ENCODE measurements around the gene AGBL4.

Gene AGBL4

GRCh38 chr1:48858200-48858920, 1165.4 kb downstream of the AGBL4 start:
- no peaks in the 10 kb centered on the region for H4K20me1 ChIP-seq
- TF ChIP-seq Cebpa-rat (IDR thresholded peaks at IDR 0.05), result no peak
- no peak overlapping the region for H3K9ac ChIP-seq
- no peaks in the 10 kb centered on the region for H3K27me3 ChIP-seq
- H3K36me3 ChIP-seq, result no peaks in the 10 kb centered on the region
- H3K4me2 ChIP-seq, result no peak overlapping the region
- peaks cover 17 to 37% (median 28%) of the 10 kb centered on the region in 11 experiments for H3K9me3 ChIP-seq (replicated peaks in 1 of 11)
- peaks cover 0 to 8% (median 2%) of the 10 kb centered on the region in 10 experiments; a peak in 7 of 20 replicates for H3K4me1 ChIP-seq
- no peak overlapping the region for H3K27ac ChIP-seq
- H3K4me3 ChIP-seq, result no peak overlapping the region

- Histone ChIP-seq H3K36me3 (no peaks in the 10 kb centered on the region), H3K27me3 (no peaks in the 10 kb centered on the region), H3K9me3 (replicated peaks in 1 of 11) (peaks cover 0 to 2% (median 0%) of the 10 kb centered on the region in 11 experiments; a peak in 1 of 22 replicates), H3K9ac (no peak overlapping the region), H4K20me1 (no peaks in the 10 kb centered on the region), H3K4me1 (peaks cover 17 to 49% (median 38%) of the 10 kb centered on the region in 10 experiments), H3K27ac (peak overlapping the region in 8 of 11 experiments; percentile 29 to 76 (median 52); a peak in 13 of 22 replicates), H3K4me3 (no peak overlapping the region), H3K4me2 (peak overlapping the region in 8 of 11 experiments; percentile 41 to 85 (median 58); a peak in 16 of 22 replicates)
- peak in 1 of 11 experiments; percentile 58; a peak in 1 of 22 replicates for TF ChIP-seq Cebpa-rat (IDR thresholded peaks at IDR 0.05)
Observed at GRCh38 chr1:48853006-48853405, 1170.7 kb downstream of the AGBL4 start.

GRCh38 chr1:48851638-48852037, 1172.1 kb downstream of the AGBL4 start:
- peak overlapping the region; percentile 41 to 85 (median 55); a peak in 21 of 22 replicates for H3K4me2 ChIP-seq
- no peaks in the 10 kb centered on the region for H3K9me3 ChIP-seq (replicated peaks in 1 of 11)
- H3K27ac ChIP-seq, result peak overlapping the region in 10 of 11 experiments; percentile 10 to 76 (median 51); a peak in 17 of 22 replicates
- H4K20me1 ChIP-seq, result no peaks in the 10 kb centered on the region
- peak overlapping the region in 2 of 11 experiments; percentile 19 to 59; a peak in 4 of 22 replicates for H3K9ac ChIP-seq
- H3K36me3 ChIP-seq, result no peaks in the 10 kb centered on the region
- 0 out of 22 replicates have a peak, but pooled peaks of 1 of the 11 experiments have one; percentile 19 for TF ChIP-seq Cebpa-rat (IDR thresholded peaks at IDR 0.05)
- H3K4me1 ChIP-seq, result peaks cover 25 to 61% (median 48%) of the 10 kb centered on the region in 10 experiments
- 0 out of 20 replicates have a peak overlapping the region, but pooled peaks of 1 of the 10 experiments have one; percentile 3 for H3K4me3 ChIP-seq
- no peaks in the 10 kb centered on the region for H3K27me3 ChIP-seq

- Histone ChIP-seq H3K9ac (no peak overlapping the region), H3K9me3 (replicated peaks in 1 of 11) (no peaks in the 10 kb centered on the region), H3K36me3 (no peaks in the 10 kb centered on the region), H3K4me2 (peak overlapping the region; percentile 32 to 65 (median 55)), H3K4me3 (no peak overlapping the region), H3K27me3 (no peaks in the 10 kb centered on the region), H3K4me1 (peaks cover 25 to 53% (median 44%) of the 10 kb centered on the region in 10 experiments), H4K20me1 (no peaks in the 10 kb centered on the region), H3K27ac (peak overlapping the region in 4 of 11 experiments; percentile 5 to 17 (median 11); a peak in 2 of 22 replicates)
- no peak for TF ChIP-seq Cebpa-rat (IDR thresholded peaks at IDR 0.05)
Observed at GRCh38 chr1:48848035-48848434, 1175.7 kb downstream of the AGBL4 start.

DNA sequence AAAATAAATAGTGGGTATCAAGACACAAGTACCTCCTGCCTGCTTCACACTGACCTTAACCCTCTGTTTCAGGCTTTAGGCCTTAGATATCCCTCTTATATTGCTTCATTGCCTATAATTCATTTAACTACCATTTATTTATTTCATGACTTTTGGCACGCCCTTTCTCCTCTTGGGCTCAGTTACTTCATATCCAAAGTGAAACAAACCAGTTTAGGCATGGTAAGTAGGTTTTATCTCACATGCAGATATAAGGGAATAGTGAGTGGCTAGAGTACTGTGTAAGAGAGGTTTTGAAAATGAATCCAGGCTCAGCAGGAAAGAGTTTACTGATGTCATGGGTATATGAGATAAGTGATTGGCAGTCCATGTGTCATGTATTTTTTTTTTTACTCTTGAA, 1177.3 kb downstream of the AGBL4 start:
- no peaks in the 10 kb centered on the region for H3K36me3 ChIP-seq
- no peak overlapping the region for H3K9ac ChIP-seq
- no peaks in the 10 kb centered on the region for H3K27me3 ChIP-seq
- H3K4me1 ChIP-seq, result peaks cover 18 to 37% (median 29%) of the 10 kb centered on the region in 10 experiments
- no peak for TF ChIP-seq Cebpa-rat (IDR thresholded peaks at IDR 0.05)
- no peak overlapping the region for H3K4me3 ChIP-seq
- no peak overlapping the region for H3K27ac ChIP-seq
- H3K9me3 ChIP-seq (replicated peaks in 1 of 11), result no peaks in the 10 kb centered on the region
- H4K20me1 ChIP-seq, result no peaks in the 10 kb centered on the region
- no peak overlapping the region for H3K4me2 ChIP-seq

- Histone ChIP-seq H3K27ac (no peak overlapping the region), H3K4me2 (no peak overlapping the region), H3K9ac (no peak overlapping the region), H3K4me1 (peaks cover 13 to 23% (median 18%) of the 10 kb centered on the region in 10 experiments), H3K4me3 (no peak overlapping the region), H3K27me3 (no peaks in the 10 kb centered on the region), H3K9me3 (replicated peaks in 1 of 11) (no peaks in the 10 kb centered on the region), H3K36me3 (no peaks in the 10 kb centered on the region), H4K20me1 (no peaks in the 10 kb centered on the region)
- TF ChIP-seq Cebpa-rat (IDR thresholded peaks at IDR 0.05), result no peak
Observed at GRCh38 chr1:48844187-48844586, 1179.6 kb downstream of the AGBL4 start.

- no peaks in the 10 kb centered on the region for H3K36me3 ChIP-seq
- H3K4me2 ChIP-seq, result no peak overlapping the region
- H3K27ac ChIP-seq, result no peak overlapping the region
- H3K9ac ChIP-seq, result no peak overlapping the region
- H3K9me3 ChIP-seq (replicated peaks in 1 of 11), result no peaks in the 10 kb centered on the region
- peaks cover 0 to 2% (median 0%) of the 10 kb centered on the region in 10 experiments; a peak in 4 of 20 replicates for H3K4me1 ChIP-seq
- H4K20me1 ChIP-seq, result no peaks in the 10 kb centered on the region
- no peak for TF ChIP-seq Cebpa-rat (IDR thresholded peaks at IDR 0.05)
- no peaks in the 10 kb centered on the region for H3K27me3 ChIP-seq
- H3K4me3 ChIP-seq, result no peak overlapping the region
Observed at GRCh38 chr1:48841966-48842365, 1181.8 kb downstream of the AGBL4 start.

- no peak for TF ChIP-seq Cebpa-rat (IDR thresholded peaks at IDR 0.05)
- no peak overlapping the region for H3K4me2 ChIP-seq
- H3K27me3 ChIP-seq, result no peaks in the 10 kb centered on the region
- H3K9ac ChIP-seq, result no peak overlapping the region
- no peaks in the 10 kb centered on the region for H3K9me3 ChIP-seq (replicated peaks in 1 of 11)
- H3K36me3 ChIP-seq, result no peaks in the 10 kb centered on the region
- no peak overlapping the region for H3K27ac ChIP-seq
- no peaks in the 10 kb centered on the region for H3K4me1 ChIP-seq
- no peaks in the 10 kb centered on the region for H4K20me1 ChIP-seq
- H3K4me3 ChIP-seq, result no peak overlapping the region
Observed at GRCh38 chr1:48841461-48841860, 1182.3 kb downstream of the AGBL4 start.

DNA sequence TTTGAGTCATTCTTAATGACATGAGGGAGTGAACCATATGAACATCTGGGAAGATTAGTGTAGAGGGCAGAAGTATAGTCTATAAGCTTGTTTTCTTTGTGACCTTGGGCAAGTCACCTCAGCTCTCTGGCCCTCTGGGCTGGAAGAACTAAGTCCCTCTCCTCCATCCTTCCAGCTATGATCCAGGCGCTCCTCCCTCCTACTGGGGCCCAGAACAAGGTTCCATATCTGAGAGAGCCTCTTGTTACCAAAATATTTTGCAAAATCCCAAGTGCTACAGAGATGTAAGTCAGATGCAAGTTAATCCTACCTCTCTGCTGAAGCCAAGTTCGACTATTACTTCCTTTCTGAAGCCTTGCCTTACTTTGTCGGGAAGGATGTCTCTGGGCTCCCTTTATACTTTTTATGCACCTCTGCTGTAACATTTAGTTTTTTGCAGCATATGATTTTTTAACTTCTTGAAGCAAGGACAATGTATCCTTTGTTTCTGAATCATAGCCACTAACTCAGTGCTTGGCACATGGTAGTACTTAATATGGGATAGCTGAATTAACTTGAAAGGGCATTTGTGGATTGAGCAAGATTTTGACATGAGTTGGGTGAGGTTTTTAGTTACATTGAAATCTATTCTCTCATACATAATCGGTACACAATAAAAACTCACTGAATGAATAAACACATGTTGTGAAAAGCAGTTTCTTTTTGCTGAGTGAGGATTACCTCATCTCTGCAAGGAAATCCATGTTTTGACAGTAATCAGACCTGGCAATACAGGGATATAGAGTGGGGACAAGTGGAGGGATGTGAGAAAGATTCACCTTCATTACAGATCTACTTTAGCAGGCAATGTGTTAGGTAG, 1192.4 kb downstream of the AGBL4 start:
- no peak for TF ChIP-seq Cebpa-rat (IDR thresholded peaks at IDR 0.05)
- no peak overlapping the region for H3K9ac ChIP-seq

More for the DNA sequence above, 1192.4 kb downstream of the AGBL4 start:
- no peaks in the 10 kb centered on the region for H4K20me1 ChIP-seq
- H3K4me2 ChIP-seq, result no peak overlapping the region
- peaks cover 0 to 9% (median 7%) of the 10 kb centered on the region in 10 experiments; a peak in 11 of 20 replicates for H3K4me1 ChIP-seq
- 0 out of 22 replicates have a peak, but pooled peaks cover 0 to 4% (median 0%) of the 10 kb centered on the region in 11 experiments for H3K9me3 ChIP-seq (replicated peaks in 1 of 11)
- H3K36me3 ChIP-seq, result no peaks in the 10 kb centered on the region
- no peak overlapping the region for H3K27ac ChIP-seq
- H3K27me3 ChIP-seq, result no peaks in the 10 kb centered on the region
- H3K4me3 ChIP-seq, result no peak overlapping the region

All from BLaER1 treated with 17β-estradiol and CSF1 and Interleukin-3, amounts not matched to agents 10 nM and 100 nM (cell line).